HEK293T (cell line): Measurements from ENCODE around the gene AIFM1.

Source experiments
- CTCF ChIA-PET: fragments of 350-600 bp; formaldehyde crosslinking; extraction: SDS; loops from one replicate; lab custom pipeline; 2021; ENCODE audit warnings: antibody characterized with exemption, inconsistent platforms; lab: Yijun Ruan, JAX
- POLR2A ChIA-PET: fragments of 350-600 bp; formaldehyde crosslinking; extraction: SDS; loops from one replicate; lab custom pipeline; 2020; ENCODE audit warnings: antibody characterized with exemption, inconsistent platforms; lab: Yijun Ruan, JAX
- DNase-seq: peaks from one replicate; pipeline ENCODE4 v3.0.0; 2012; ENCODE audit warnings: mixed read lengths; ENCODE audit errors: extremely low spot score
- ARNT ChIP-seq: fragments of 450-650 bp; IDR thresholded peaks from 2 replicates; pipeline ENCODE4 v1.6.1; 2017; ENCODE audit warnings: mild to moderate bottlenecking
- BHLHE40 ChIP-seq: fragments of 450-650 bp; IDR thresholded peaks from 2 replicates; pipeline ENCODE4 v1.6.1; 2016; ENCODE audit warnings: mild to moderate bottlenecking, moderate library complexity, borderline replicate concordance
- CTBP1 ChIP-seq: fragments of 450-650 bp; IDR thresholded peaks from 2 replicates; pipeline ENCODE4 v1.6.1; 2016; ENCODE audit warnings: borderline replicate concordance
- ELF4 ChIP-seq: fragments of 450-650 bp; IDR thresholded peaks from 2 replicates; pipeline ENCODE4 v1.6.1; 2017; ENCODE audit warnings: antibody characterized with exemption
- FOXA1 ChIP-seq: fragments of 450-650 bp; IDR thresholded peaks from 2 replicates; pipeline ENCODE4 v1.6.1; 2016; ENCODE audit warnings: mild to moderate bottlenecking
- FOXK2 ChIP-seq: fragments of 450-650 bp; IDR thresholded peaks from 2 replicates; pipeline ENCODE4 v1.6.1; 2016; ENCODE audit warnings: mild to moderate bottlenecking
- FOXM1 ChIP-seq: fragments of 450-650 bp; IDR thresholded peaks from 2 replicates; pipeline ENCODE4 v1.6.1; 2017; ENCODE audit warnings: mild to moderate bottlenecking, borderline replicate concordance
- HDGF ChIP-seq: fragments of 450-650 bp; IDR thresholded peaks from 2 replicates; pipeline ENCODE4 v1.6.1; 2017; ENCODE audit warnings: antibody characterized with exemption, borderline replicate concordance
- L3MBTL2 ChIP-seq: fragments of 450-650 bp; conservative IDR thresholded peaks from 2 replicates; pipeline ENCODE4 v1.6.1; 2016; ENCODE audit warnings: mild to moderate bottlenecking
- LEF1 ChIP-seq: fragments of 450-650 bp; IDR thresholded peaks from 2 replicates; pipeline ENCODE4 v1.6.1; 2017; ENCODE audit warnings: mild to moderate bottlenecking, borderline replicate concordance
- NFRKB ChIP-seq: fragments of 450-650 bp; IDR thresholded peaks from 2 replicates; pipeline ENCODE4 v1.6.1; 2016; ENCODE audit warnings: mild to moderate bottlenecking, moderate library complexity
- PKNOX1 ChIP-seq: fragments of 450-650 bp; IDR thresholded peaks from 2 replicates; pipeline ENCODE4 v1.6.1; 2016
- SP1 ChIP-seq: fragments of 450-650 bp; IDR thresholded peaks from 2 replicates; pipeline ENCODE4 v1.6.1; 2017
- SUZ12 ChIP-seq: fragments of 450-650 bp; IDR thresholded peaks from 2 replicates; pipeline ENCODE4 v1.6.1; 2016; ENCODE audit warnings: mild to moderate bottlenecking
- TARDBP ChIP-seq: fragments of 450-650 bp; IDR thresholded peaks from 2 replicates; pipeline ENCODE4 v1.6.1; 2016
- ZNF384 ChIP-seq: fragments of 450-650 bp; IDR thresholded peaks from 2 replicates; pipeline ENCODE4 v1.6.1; 2016

Gene AIFM1

GRCh38 chrX:130173190-130173895, 7.7 kb upstream of the AIFM1 start:
- ChIA-PET CTCF (interaction anchor here (1.3 kb wide), 1 partner anchor 113 kb away, joined by 6 read pairs; no protein-coding TSS in a partner anchor), POLR2A (interaction anchor here (0.6 to 1.3 kb wide), 2 partner anchors 8 to 56 kb away, joined by 3 to 10 read pairs; partner anchors contain the start of gene AIFM1)
- TF ChIP-seq PKNOX1 (peak; percentile 17; the same call in 1 of the 2 replicates), TARDBP (no peak)
- no peak for DNase-seq

- no peak for DNase-seq
- TF ChIP-seq PKNOX1 (no peak), NFRKB (no peak), ARNT (no peak), CTBP1 (no peak), SP1 (no peak), SUZ12 (no peak), ELF4 (no peak), ZNF384 (no peak), L3MBTL2 (no peak), FOXK2 (no peak), LEF1 (no peak), HDGF (no peak), FOXM1 (no peak), TARDBP (no peak), FOXA1 (no peak), BHLHE40 (no peak)
- ChIA-PET POLR2A (no interaction called here), CTCF (no interaction called here)
These were observed 6.6 kb upstream of the AIFM1 start for GRCh38 chrX:130172127-130172845.

GRCh38 chrX:130171446-130172126, 5.9 kb upstream of the AIFM1 start, which contains the start of gene RAB33A:
TSS of gene RAB33A (plus strand) at chrX:130171962. CDS start at chrX:130172063, 101 bp downstream.
- POLR2A ChIA-PET = no interaction called here
- no peak for DNase-seq
- no peak for TF ChIP-seq TARDBP
- no peak for TF ChIP-seq SP1
- no peak for TF ChIP-seq L3MBTL2
- no peak for TF ChIP-seq FOXA1
- no peak for TF ChIP-seq NFRKB
- no peak for TF ChIP-seq ELF4
- no peak for TF ChIP-seq ARNT
- no peak for TF ChIP-seq FOXM1
- no peak for TF ChIP-seq FOXK2
- no peak for TF ChIP-seq LEF1
- TF ChIP-seq SUZ12 = no peak
- no peak for TF ChIP-seq HDGF
- TF ChIP-seq BHLHE40 = no peak
- TF ChIP-seq ZNF384 = no peak
- no peak for TF ChIP-seq PKNOX1
- TF ChIP-seq CTBP1 = no peak
- CTCF ChIA-PET = no interaction called here

DNA sequence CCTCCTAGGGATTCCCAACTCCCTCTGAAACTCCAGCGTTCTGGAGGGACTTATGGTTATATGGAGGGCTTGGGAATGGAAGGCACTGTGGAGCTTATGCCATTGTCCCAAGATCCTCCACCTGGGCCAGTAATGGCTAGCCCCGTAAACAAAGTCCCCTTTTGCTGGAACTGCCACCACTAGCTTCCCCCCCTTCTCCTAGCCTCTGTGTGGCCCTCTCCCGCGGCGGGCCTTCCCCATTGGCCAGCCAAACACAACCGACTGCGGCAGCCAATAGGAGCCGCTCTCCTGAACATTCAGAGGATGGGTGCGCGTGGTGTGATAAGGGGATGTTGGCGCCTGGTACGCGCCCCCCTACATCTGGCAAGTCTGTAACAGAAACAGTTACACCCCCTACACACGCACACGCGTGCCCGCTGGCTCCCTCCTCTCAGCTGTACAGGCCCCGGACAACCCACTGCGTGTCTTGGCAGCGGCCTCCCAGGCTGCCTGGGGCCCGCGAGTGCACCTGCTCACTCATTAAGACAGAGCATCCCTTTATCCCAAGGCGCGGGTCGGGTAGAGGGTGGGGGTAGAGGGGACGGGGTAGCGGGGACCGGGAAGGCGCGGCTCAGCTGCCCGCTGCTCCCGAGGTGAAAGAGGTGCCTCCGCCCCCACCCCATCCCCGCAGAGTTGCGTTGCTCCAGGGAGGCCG, 5.3 kb upstream of the AIFM1 start:
- CTCF ChIA-PET = no interaction called here

More for the DNA sequence above, 5.3 kb upstream of the AIFM1 start:
- no peak for DNase-seq
- no peak for TF ChIP-seq PKNOX1
- TF ChIP-seq TARDBP = no peak
- TF ChIP-seq FOXM1 = no peak
- TF ChIP-seq ARNT = no peak
- TF ChIP-seq FOXA1 = no peak
- TF ChIP-seq ZNF384 = no peak
- no peak for TF ChIP-seq SUZ12
- TF ChIP-seq L3MBTL2 = no peak
- POLR2A ChIA-PET = no interaction called here
